ENCODE data around the gene CYP4V2.
"Not testable (repeated sequence)": the region's sequence is repeated elsewhere in the genome, so short reads cannot be mapped to it uniquely, and the experiment has no call there.

DNA sequence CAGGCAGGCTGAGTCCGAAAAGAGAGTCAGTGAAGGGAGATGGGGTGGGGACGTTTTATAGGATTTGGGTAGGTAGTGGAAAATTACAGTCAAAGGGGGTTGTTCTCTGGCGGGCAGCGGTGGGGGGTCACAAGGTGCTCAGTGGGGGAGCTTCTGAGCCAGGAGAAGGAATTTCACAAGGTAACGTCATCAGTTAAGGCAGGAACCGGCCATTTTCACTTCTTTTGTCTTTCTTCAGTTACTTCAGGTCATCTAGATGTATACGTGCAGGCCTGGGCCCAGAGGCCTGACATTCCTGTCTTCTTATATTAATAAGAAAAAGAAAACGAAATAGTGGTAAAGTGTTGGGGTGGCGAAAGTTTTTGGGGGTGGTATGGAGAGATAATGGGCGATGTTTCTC, 50.7 kb downstream of the CYP4V2 start:
- TF ChIP-seq, protein P1, sequence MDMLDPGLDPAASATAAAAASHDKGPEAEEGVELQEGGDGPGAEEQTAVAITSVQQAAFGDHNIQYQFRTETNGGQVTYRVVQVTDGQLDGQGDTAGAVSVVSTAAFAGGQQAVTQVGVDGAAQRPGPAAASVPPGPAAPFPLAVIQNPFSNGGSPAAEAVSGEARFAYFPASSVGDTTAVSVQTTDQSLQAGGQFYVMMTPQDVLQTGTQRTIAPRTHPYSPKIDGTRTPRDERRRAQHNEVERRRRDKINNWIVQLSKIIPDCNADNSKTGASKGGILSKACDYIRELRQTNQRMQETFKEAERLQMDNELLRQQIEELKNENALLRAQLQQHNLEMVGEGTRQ (IDR thresholded peaks at IDR 0.05; ENCODE audit: borderline replicate concordance, low read depth, low read length), result not testable (repeated sequence)
- not testable (repeated sequence) for TF ChIP-seq NFIC (IDR thresholded peaks at IDR 0.05; ENCODE audit: borderline replicate concordance)
- TF ChIP-seq, protein P2, sequence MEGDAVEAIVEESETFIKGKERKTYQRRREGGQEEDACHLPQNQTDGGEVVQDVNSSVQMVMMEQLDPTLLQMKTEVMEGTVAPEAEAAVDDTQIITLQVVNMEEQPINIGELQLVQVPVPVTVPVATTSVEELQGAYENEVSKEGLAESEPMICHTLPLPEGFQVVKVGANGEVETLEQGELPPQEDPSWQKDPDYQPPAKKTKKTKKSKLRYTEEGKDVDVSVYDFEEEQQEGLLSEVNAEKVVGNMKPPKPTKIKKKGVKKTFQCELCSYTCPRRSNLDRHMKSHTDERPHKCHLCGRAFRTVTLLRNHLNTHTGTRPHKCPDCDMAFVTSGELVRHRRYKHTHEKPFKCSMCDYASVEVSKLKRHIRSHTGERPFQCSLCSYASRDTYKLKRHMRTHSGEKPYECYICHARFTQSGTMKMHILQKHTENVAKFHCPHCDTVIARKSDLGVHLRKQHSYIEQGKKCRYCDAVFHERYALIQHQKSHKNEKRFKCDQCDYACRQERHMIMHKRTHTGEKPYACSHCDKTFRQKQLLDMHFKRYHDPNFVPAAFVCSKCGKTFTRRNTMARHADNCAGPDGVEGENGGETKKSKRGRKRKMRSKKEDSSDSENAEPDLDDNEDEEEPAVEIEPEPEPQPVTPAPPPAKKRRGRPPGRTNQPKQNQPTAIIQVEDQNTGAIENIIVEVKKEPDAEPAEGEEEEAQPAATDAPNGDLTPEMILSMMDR (IDR thresholded peaks at IDR 0.05), result not testable (repeated sequence)

Measured in SK-N-SH (cell line).